ENCODE data around the gene SULT1E1. TPM values are rescaled to one million over a fixed set of nuclear protein-coding genes. Genes with fewer than 3 reads are reported as not detected.

The SULT1E1 gene
- total and polyA plus RNA-seq, 2 experiments from 2014 or later: not detected

- no peaks in the 10 kb centered on the region; the same call in 2 of the 3 replicates for H3K36me3 Mint-ChIP-seq (ENCODE audit: low read depth)
- peaks cover 14% of the 10 kb centered on the region; the same call in 2 of the 3 replicates for H3K4me1 Mint-ChIP-seq
- H3K4me2 ChIP-seq: no peak overlapping the region
- no peaks in the 10 kb centered on the region for H3K79me2 ChIP-seq (replicated peaks; ENCODE audit: insufficient read depth)
- DNase-seq (ENCODE audit: low spot score): no peak
- no peaks in the 10 kb centered on the region for H3K27me3 Mint-ChIP-seq (ENCODE audit: insufficient read depth, low read depth, poor library complexity)
- peaks cover 4% of the 10 kb centered on the region; the same call in 2 of the 3 replicates for H3K9me3 Mint-ChIP-seq
- H3F3A ChIP-seq (replicated peaks; ENCODE audit: low read depth): no peaks in the 10 kb centered on the region
- H3K4me1 ChIP-seq (ENCODE audit: insufficient read depth): peaks cover 10% of the 10 kb centered on the region
- no peak overlapping the region for H3K27ac Mint-ChIP-seq
- H4K20me1 ChIP-seq (replicated peaks; ENCODE audit: insufficient read depth): no peaks in the 10 kb centered on the region
- TF ChIP-seq POLR2AphosphoS5 (IDR thresholded peaks at IDR 0.05; ENCODE audit: low read depth) (no peak), STAT1 (IDR thresholded peaks at IDR 0.05; ENCODE audit: unreplicated experiment) (no peak), EZH2 (IDR thresholded peaks at IDR 0.05; ENCODE audit: low read depth, unreplicated experiment) (no peak), ZNF462 (CRISPR knock-in tag; IDR thresholded peaks at IDR 0.05) (no peak), CTCF (conservative IDR thresholded peaks at IDR 0.05; ENCODE audit: low read depth in 2 of 2) (no peak), REST (IDR thresholded peaks at IDR 0.05; ENCODE audit: unreplicated experiment) (no peak), ZNF331 (CRISPR knock-in tag; IDR thresholded peaks at IDR 0.05; ENCODE audit: low read depth) (no peak), EZH2phosphoT487 (IDR thresholded peaks at IDR 0.05; ENCODE audit: unreplicated experiment) (no peak), ETS1 (IDR thresholded peaks at IDR 0.05) (no peak), ZNF114 (CRISPR knock-in tag; IDR thresholded peaks at IDR 0.05) (no peak)
- no peak overlapping the region for H3K4me3 ChIP-seq
- H2AFZ ChIP-seq: no peak overlapping the region
- H3K9me2 ChIP-seq (ENCODE audit: insufficient read depth): no peaks in the 10 kb centered on the region; the same call in 1 of the 2 replicates
- H3K4me3 Mint-ChIP-seq: no peak overlapping the region
- H3K27me3 ChIP-seq (ENCODE audit: insufficient read depth): no peaks in the 10 kb centered on the region
- no peak for ATAC-seq
- no peak overlapping the region for H3K27ac ChIP-seq (ENCODE audit: low read depth)
- no peaks in the 10 kb centered on the region for H3K36me3 ChIP-seq (ENCODE audit: insufficient read depth)
These were observed 26.7 kb downstream of the SULT1E1 start for GRCh38 chr4:69833251-69833650.

Data from GM23338 (cell line).